SK-N-SH treated with all-trans-retinoic acid at 6 μM for 48 hours (cell line): ENCODE data around the gene ABCA7.
"Not testable (repeated sequence)": the region's sequence is repeated elsewhere in the genome, so short reads cannot be mapped to it uniquely, and the experiment has no call there.

Source experiments
- ATAC-seq: fragments of 200-7000 bp; cut with Tn5 transposase; 3 replicates; pipeline ENCODE4 v1.9.1; 2020; ENCODE audit warnings: mild to moderate bottlenecking, moderate library complexity
- ARNTL ChIP-seq: fragments of 450-650 bp; formaldehyde crosslinking; IDR thresholded peaks from 2 replicates; pipeline ENCODE4 v1.5.0; 2020; ENCODE audit warnings: low read depth, mild to moderate bottlenecking, moderate library complexity, borderline replicate concordance
- ESRRG ChIP-seq: fragments of 250-450 bp; sonication (Bioruptor Pico); IDR thresholded peaks from 2 replicates; pipeline ENCODE4 v1.6.1; 2021; ENCODE audit warnings: mild to moderate bottlenecking
- ISL1 ChIP-seq: fragments of 250-450 bp; sonication (Bioruptor Pico); IDR thresholded peaks from 2 replicates; pipeline ENCODE4 v2.1.2; 2022; ENCODE audit warnings: mild to moderate bottlenecking, moderate library complexity
- RARB ChIP-seq: fragments of 250-450 bp; sonication (Bioruptor Pico); IDR thresholded peaks from 2 replicates; pipeline ENCODE4 v1.8.0; 2021; ENCODE audit warnings: mild to moderate bottlenecking, moderate library complexity
- ZFP3 ChIP-seq: fragments of 250-450 bp; sonication (Bioruptor Pico); IDR thresholded peaks from 2 replicates; pipeline ENCODE4 v1.5.0; 2020; ENCODE audit warnings: mild to moderate bottlenecking, moderate library complexity
- ZNF70 ChIP-seq: fragments of 450-650 bp; formaldehyde crosslinking; IDR thresholded peaks from 2 replicates; pipeline ENCODE4 v1.5.0; 2020; ENCODE audit warnings: mild to moderate bottlenecking, moderate library complexity
- ZNF8 ChIP-seq: fragments of 450-650 bp; formaldehyde crosslinking; IDR thresholded peaks from 2 replicates; pipeline ENCODE4 v1.5.0; 2020; ENCODE audit warnings: mild to moderate bottlenecking, moderate library complexity

ABCA7 gene

DNA sequence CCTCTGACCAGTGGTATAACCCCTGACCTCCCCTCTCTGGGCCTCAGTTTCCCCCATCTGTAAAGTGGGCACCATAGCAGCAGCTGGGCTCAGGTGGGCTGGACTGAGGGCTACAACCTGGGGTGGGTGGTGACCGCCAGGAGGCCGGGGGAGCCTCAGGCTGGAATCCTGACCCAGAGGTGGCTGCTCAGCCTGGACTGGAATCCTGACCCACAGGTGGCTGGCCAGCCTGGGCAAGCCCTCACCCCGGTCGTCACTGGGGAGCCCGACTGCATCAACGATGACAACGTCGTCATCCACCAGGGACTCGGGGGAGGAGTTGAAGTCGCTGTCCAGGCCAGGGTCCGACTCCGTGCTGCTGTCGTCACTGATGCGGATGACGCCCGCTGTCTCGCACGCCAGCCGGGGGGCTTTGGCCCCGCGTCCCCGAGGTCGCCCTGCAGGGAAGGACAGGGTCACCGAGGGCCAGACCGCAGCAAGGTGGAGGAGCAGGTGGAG, 74.1 kb downstream of the ABCA7 start:
- ATAC-seq: no peak
- TF ChIP-seq ISL1 (CRISPR knock-in tag): no peak
- no peak for TF ChIP-seq ZFP3 (CRISPR knock-in tag)
- TF ChIP-seq ZNF70 (CRISPR knock-in tag): no peak
- no peak for TF ChIP-seq ZNF8 (CRISPR knock-in tag)
- no peak for TF ChIP-seq ARNTL (CRISPR knock-in tag)
- TF ChIP-seq ESRRG: no peak
- no peak for TF ChIP-seq RARB (CRISPR knock-in tag)
- TF ChIP-seq, all 23 proteins: peak for 0

DNA sequence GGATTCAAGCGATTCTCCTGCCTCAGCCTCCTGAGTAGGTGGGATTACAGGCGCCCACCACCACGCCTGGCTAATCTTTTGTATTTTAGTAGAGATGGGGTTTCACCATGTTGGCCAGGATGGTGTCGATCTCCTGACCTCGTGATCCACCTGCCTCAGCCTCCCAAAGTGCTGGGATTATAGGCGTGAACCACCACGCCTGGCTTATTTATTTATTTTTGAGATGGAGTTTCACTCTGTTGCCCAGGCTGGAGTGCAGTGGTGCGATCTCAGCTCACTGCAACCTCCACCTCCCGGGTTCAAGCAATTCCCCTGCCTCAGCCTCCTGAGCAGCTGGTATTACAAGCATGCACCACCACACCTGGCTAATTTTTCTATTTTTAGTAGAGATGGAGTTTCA, 74.8 kb downstream of the ABCA7 start:
- ATAC-seq: not testable (repeated sequence)
